Measurements from ENCODE around the gene ABHD17B.
"Not testable (repeated sequence)": the region's sequence is repeated elsewhere in the genome, so short reads cannot be mapped to it uniquely, and the experiment has no call there.

ABHD17B gene

DNA sequence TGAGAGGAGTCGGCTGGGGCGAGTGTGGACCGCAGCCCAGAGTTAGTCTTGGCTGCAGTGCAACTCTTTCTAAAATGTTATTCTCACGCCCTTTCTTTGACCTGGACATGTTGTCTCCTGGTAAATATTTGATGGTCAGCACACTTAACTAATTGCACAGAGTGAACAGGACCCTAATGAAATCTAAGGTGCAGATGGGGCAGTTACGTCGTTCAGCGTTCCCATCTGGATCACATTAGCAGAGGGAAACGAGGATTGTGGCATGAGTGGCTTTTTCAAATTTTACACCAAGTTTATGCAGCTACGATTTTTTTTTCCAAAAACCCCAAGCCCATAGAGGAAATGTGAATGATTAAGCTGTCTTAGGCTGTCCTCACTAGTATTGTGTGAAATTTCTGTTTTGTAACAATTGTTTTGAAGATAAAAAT lies 929 bp upstream of the ABHD17B start:
- no peak for DNase-seq (ENCODE audit: low spot score)
- TF ChIP-seq, protein P1, sequence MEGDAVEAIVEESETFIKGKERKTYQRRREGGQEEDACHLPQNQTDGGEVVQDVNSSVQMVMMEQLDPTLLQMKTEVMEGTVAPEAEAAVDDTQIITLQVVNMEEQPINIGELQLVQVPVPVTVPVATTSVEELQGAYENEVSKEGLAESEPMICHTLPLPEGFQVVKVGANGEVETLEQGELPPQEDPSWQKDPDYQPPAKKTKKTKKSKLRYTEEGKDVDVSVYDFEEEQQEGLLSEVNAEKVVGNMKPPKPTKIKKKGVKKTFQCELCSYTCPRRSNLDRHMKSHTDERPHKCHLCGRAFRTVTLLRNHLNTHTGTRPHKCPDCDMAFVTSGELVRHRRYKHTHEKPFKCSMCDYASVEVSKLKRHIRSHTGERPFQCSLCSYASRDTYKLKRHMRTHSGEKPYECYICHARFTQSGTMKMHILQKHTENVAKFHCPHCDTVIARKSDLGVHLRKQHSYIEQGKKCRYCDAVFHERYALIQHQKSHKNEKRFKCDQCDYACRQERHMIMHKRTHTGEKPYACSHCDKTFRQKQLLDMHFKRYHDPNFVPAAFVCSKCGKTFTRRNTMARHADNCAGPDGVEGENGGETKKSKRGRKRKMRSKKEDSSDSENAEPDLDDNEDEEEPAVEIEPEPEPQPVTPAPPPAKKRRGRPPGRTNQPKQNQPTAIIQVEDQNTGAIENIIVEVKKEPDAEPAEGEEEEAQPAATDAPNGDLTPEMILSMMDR (IDR thresholded peaks at IDR 0.05; ENCODE audit: extremely low read depth, missing control alignments), result no peak

DNA sequence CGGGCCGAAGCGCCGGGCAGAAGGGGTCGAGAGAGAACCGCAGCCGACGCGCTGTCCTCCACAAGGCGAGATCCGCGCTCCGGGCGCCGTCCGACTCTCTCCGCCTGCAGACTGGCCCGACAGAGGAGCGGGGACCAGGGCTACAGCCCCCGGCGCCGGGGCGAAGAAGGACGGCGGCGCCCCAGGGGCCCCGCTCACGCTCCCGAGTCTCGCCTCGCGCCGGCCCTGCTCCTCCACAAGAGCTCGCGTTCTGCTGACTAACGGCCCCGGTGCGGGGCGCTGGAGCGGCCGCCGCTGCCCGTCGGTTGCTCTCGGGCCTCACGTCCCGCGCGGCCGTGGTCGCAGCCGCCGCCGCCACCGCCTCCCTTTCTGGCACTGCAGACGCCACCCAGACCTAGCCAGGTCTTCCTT lies 338 bp downstream of the ABHD17B start:
- TF ChIP-seq, protein P1 (IDR thresholded peaks at IDR 0.05; ENCODE audit: extremely low read depth, missing control alignments), result no peak
- DNase-seq (ENCODE audit: low spot score), result peak; percentile 49

DNA sequence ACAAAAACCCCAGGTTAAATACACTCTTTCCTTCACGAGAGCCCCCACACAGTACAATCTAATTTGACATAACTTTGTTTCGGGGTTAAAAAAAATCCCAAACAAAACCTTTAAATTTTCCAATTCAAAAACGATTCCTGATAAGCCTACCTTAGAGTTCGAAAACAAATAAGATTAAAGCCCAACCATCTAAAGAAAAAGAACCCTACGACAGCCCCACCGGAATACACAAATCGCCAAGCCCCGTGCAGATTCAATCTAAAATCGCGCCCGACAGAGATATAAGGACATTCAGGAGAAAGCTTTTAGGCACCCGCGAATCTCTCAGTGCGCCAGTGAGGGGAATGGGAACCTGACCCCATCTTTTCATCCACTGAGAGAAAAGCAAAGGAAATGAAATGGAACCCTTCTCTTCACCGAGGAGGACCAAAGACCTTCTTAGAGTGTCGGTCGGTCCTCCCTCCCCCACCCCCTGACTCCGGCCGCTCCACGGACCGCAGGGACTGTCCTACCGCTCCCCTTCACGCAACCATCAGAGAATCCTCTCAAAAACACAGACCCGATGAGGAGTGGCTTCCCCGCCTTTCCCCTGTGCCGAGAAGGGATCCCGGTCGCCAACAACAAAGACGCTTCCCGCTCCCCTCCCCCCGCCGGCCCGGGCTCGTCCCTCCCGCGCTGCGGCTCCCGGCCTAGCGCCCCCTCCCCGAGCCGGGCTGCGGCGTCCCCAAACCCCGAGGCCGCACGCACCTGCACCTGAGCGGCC lies 925 bp downstream of the ABHD17B start:
- peak; percentile 44 for DNase-seq (ENCODE audit: low spot score)
- TF ChIP-seq, protein P1 (IDR thresholded peaks at IDR 0.05; ENCODE audit: extremely low read depth, missing control alignments), result no peak

DNA sequence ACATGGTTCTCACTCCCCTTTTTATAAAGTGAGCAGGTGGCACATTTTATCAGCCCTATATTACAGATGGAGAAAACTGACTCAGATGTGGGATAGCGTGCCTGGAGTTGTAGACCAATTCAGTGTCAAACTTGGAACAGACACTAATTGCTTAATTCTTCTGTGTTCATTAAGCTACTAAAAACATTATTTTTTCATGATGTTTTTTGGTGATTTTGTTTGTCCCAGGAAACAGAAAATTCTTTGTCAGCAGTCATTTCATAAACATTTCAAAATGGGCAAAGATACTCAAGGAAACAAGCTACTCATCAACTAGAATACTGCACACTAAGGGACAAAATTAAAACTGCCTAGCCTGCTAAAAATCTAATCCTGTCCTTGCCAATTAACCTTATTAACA lies 2.2 kb downstream of the ABHD17B start:
- TF ChIP-seq, protein P1 (IDR thresholded peaks at IDR 0.05; ENCODE audit: extremely low read depth, missing control alignments), result no peak
- no peak for DNase-seq (ENCODE audit: low spot score)

DNA sequence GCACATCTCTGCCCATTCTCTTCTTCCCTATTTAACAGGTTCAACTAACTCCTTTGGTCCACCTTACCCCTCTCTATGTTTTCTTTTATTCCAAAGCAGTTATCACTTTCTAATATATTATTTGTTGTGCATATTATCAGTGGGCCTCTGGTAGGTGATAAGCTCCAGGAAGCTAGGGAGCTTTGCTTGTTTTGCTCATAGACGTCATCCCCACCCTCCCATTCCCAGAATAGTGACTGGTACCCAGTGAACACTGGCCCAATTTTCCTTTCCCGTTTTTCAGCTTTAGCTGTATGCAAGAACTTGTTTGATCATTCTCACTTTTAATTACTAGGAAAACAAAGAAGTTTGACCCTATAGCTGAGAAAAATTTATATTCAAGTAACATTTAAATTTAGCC lies 6.9 kb downstream of the ABHD17B start:
- TF ChIP-seq, protein P1 (IDR thresholded peaks at IDR 0.05; ENCODE audit: extremely low read depth, missing control alignments), result no peak
- DNase-seq (ENCODE audit: low spot score), result no peak

DNA sequence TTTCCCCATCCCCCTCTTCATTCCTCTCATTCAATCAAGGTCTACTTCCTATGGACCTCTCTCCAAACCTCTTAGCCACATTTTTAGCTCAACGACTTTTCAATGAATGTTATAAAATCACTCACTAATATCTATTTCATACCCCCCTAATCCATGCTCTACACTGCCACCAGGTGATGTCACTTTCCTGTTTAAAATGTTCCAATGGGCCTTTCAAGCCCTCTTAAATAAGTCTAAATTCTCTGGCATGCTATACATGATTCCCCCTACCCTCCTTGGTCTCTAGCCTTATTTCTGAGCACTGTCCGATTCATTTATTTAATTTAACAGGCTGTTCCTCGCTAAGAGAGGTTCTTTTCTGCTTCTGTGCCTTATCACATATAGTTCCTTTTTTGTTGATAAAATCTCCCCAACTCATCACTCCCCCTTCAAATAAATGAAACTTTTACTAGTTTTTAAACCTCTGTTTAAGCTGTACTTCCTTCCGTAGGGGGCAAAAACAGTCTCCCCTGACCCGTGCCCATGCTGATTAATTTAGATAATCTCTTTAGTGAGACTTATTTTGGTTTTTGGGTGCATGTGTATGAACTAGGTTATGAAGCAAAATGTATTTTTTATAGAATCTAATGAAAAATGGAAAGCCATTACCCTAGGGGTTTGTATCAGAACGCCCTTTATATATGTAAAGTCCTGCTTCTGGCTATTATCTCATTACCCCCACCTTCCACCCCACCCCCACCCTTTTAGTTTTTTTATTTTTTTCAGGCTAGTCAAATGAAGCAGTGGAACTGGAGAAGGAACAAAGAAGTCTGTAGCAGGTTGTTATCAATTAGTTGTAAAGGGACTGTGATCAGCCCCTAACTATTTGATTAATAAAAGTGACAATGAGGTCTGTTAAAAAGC lies 9.0 kb downstream of the ABHD17B start:
- TF ChIP-seq, protein P1 (IDR thresholded peaks at IDR 0.05; ENCODE audit: extremely low read depth, missing control alignments), result peak; percentile 5
- DNase-seq (ENCODE audit: low spot score), result no peak

DNA sequence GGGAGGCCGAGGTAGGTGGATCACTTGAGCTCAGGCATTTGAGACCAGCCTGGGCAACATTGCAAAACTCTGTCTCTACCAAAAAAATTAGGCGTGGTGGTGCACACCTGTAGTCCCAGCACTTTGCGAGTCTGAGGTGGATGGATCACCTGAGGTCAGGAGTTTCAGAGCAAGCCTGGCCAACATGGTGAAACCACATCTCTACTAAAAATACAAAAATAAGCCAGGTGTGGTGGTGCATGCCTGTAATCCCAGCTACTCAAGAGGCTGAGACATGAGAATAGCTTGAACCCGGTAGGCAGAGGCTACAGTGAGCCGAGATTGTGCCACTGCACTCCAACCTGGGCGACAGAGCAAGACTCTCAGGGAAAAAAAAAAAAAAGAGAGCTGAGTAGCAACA lies 12.2 kb downstream of the ABHD17B start:
- DNase-seq (ENCODE audit: low spot score), result not testable (repeated sequence)
